ENCODE measurements around the gene ZDHHC13.

DNA sequence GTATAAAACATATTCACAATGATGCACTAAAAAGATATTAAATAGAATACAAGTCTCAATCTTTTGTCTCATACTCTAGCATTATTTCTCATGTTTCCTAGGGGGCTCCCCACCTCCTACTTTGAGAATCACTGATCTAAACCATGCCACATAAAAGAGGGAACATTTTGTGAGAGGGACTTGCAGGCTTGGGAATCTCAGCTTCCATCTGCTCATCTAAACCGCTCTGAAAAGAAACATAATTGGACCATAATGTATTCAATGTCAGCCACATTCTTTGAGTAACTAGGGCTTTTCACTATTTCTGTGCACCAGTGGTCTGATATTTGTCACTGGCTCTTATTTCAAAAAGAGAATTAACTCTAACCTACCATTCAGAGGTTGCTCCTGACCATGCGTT, 91.2 kb downstream of the ZDHHC13 start:
- TF ChIP-seq, protein P1, sequence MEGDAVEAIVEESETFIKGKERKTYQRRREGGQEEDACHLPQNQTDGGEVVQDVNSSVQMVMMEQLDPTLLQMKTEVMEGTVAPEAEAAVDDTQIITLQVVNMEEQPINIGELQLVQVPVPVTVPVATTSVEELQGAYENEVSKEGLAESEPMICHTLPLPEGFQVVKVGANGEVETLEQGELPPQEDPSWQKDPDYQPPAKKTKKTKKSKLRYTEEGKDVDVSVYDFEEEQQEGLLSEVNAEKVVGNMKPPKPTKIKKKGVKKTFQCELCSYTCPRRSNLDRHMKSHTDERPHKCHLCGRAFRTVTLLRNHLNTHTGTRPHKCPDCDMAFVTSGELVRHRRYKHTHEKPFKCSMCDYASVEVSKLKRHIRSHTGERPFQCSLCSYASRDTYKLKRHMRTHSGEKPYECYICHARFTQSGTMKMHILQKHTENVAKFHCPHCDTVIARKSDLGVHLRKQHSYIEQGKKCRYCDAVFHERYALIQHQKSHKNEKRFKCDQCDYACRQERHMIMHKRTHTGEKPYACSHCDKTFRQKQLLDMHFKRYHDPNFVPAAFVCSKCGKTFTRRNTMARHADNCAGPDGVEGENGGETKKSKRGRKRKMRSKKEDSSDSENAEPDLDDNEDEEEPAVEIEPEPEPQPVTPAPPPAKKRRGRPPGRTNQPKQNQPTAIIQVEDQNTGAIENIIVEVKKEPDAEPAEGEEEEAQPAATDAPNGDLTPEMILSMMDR (IDR thresholded peaks at IDR 0.05) = no peak
- no peak for TF ChIP-seq POLR2A (IDR thresholded peaks at IDR 0.05)
- no peak for TF ChIP-seq EP300 (IDR thresholded peaks at IDR 0.05)
